C4-2B (cell line): ENCODE measurements around the gene ISG20.

Experiments
- H3K27ac ChIP-seq: fragments of 450-650 bp; 2 replicates; pipeline ENCODE4 v1.5.1; 2017
- CTCF ChIP-seq: fragments of 450-650 bp; conservative IDR thresholded peaks from 2 replicates; pipeline ENCODE4 v1.5.1; 2017; ENCODE audit warnings: mild to moderate bottlenecking
- ZFX ChIP-seq: fragments of 450-650 bp; IDR thresholded peaks from 2 replicates; pipeline ENCODE4 v1.6.1; 2017

Gene ISG20

GRCh38 chr15:88647351-88648105 is 8.7 kb downstream of the ISG20 start:
- H3K27ac ChIP-seq: peak overlapping the region; percentile 42

GRCh38 chr15:88648357-88649214 is 9.8 kb downstream of the ISG20 start:
- H3K27ac ChIP-seq: peak overlapping the region; percentile 42
- TF ChIP-seq ZFX (no peak), CTCF (no peak)

More at GRCh38 chr15:88647351-88648105, 8.7 kb downstream of the ISG20 start:
- no peak for TF ChIP-seq CTCF
- no peak for TF ChIP-seq ZFX

- no peak for TF ChIP-seq CTCF
- no peak for TF ChIP-seq ZFX
- H3K27ac ChIP-seq: no peak overlapping the region; the same call in 1 of the 2 replicates
These were observed 10.5 kb downstream of the ISG20 start for GRCh38 chr15:88649286-88649733.

GRCh38 chr15:88649753-88650551 is 11.1 kb downstream of the ISG20 start:
- TF ChIP-seq ZFX (no peak), CTCF (no peak)
- H3K27ac ChIP-seq: no peak overlapping the region

GRCh38 chr15:88650556-88650955 is 11.7 kb downstream of the ISG20 start:
- TF ChIP-seq CTCF (no peak), ZFX (no peak)
- no peak overlapping the region for H3K27ac ChIP-seq

- no peak overlapping the region for H3K27ac ChIP-seq
- no peak for TF ChIP-seq ZFX
- TF ChIP-seq CTCF: no peak
These were observed 12.4 kb downstream of the ISG20 start for GRCh38 chr15:88651136-88651732.
